PFSK-1 (cell line): Measurements from ENCODE around the gene NCOA1.

Experiments used
- FOXP2 ChIP-seq: optimal IDR thresholded peaks from 2 replicates; pipeline ENCODE3; 2011; ENCODE audit warnings: borderline replicate concordance, control low read depth, inconsistent platforms; ENCODE audit not compliant: insufficient read depth; ENCODE audit errors: extremely low read length, extremely low read depth
- POLR2AphosphoS5 ChIP-seq: IDR thresholded peaks from 2 replicates; pipeline ENCODE4 v1.6.1; 2012; ENCODE audit warnings: low read depth, mild to moderate bottlenecking, control low read depth, low read length, moderate library complexity
- SIN3A ChIP-seq: IDR thresholded peaks from 2 replicates; pipeline ENCODE4 v1.6.1; 2012; ENCODE audit warnings: mild to moderate bottlenecking, low read length, moderate library complexity, borderline replicate concordance; ENCODE audit not compliant: insufficient read depth
- TAF1 ChIP-seq: IDR thresholded peaks from 2 replicates; pipeline ENCODE4 v1.6.1; 2012; ENCODE audit warnings: low read length, control low read depth, borderline replicate concordance; ENCODE audit not compliant: insufficient read depth
- TF ChIP-seq, protein P1 (sequence below), 2 experiments: IDR thresholded peaks; 2 replicates each; pipeline versions ENCODE4 v1.6.1 to v1.8.0; 2011 to 2012; ENCODE audit warnings: low read depth in 2 of 2, low read length in 2 of 2, control low read depth in 1 of 2, inconsistent platforms in 1 of 2, mild to moderate bottlenecking in 1 of 2, moderate library complexity in 1 of 2; ENCODE audit not compliant: insufficient read depth in 1 of 2

DNA sequence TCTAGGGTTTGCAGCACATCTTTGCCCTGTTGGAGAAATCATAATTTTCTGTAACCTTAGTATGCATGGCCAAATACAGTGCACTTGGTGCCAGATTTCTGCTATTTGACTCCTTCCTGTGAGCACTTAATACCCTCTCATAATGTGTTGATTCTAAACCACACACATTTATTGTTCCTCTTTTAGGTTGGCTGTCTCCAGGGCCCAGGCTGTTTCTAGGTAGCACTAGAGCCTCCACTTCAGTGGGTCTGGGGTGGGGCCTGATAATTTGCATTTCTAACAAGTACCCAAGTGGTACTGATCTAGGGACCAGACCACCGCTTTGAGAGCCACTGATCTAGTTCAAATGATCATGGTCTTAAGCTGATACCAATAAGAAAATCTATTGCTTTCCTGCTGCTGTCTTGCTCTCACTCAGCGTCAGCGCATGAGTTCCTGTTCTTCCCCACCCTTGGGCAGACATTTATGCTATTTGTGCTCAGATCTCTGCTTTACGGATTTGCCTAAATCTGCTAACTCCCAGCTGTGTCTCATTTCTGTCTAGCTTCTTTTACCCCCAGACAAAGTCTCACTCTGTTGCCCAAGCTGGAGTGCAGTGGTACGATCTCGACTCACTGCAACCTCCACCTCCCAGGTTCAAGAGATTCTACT lies 294.7 kb downstream of the NCOA1 start:
- TF ChIP-seq POLR2AphosphoS5 (no peak), SIN3A (no peak), TAF1 (no peak), FOXP2 (no peak)
- TF ChIP-seq, protein P1, sequence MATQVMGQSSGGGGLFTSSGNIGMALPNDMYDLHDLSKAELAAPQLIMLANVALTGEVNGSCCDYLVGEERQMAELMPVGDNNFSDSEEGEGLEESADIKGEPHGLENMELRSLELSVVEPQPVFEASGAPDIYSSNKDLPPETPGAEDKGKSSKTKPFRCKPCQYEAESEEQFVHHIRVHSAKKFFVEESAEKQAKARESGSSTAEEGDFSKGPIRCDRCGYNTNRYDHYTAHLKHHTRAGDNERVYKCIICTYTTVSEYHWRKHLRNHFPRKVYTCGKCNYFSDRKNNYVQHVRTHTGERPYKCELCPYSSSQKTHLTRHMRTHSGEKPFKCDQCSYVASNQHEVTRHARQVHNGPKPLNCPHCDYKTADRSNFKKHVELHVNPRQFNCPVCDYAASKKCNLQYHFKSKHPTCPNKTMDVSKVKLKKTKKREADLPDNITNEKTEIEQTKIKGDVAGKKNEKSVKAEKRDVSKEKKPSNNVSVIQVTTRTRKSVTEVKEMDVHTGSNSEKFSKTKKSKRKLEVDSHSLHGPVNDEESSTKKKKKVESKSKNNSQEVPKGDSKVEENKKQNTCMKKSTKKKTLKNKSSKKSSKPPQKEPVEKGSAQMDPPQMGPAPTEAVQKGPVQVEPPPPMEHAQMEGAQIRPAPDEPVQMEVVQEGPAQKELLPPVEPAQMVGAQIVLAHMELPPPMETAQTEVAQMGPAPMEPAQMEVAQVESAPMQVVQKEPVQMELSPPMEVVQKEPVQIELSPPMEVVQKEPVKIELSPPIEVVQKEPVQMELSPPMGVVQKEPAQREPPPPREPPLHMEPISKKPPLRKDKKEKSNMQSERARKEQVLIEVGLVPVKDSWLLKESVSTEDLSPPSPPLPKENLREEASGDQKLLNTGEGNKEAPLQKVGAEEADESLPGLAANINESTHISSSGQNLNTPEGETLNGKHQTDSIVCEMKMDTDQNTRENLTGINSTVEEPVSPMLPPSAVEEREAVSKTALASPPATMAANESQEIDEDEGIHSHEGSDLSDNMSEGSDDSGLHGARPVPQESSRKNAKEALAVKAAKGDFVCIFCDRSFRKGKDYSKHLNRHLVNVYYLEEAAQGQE (IDR thresholded peaks at IDR 0.05; ENCODE audit: insufficient read depth in 1 of 2, low read depth in 2 of 2, low read length in 2 of 2): no peak
